Ovary (tissue), 1 donor: ENCODE measurements around the gene SLAIN2.

Experiments used
- EP300 ChIP-seq: sonication (generic); formaldehyde crosslinking; IDR thresholded peaks from one replicate; pipeline ENCODE4 v1.6.1; 2017; ENCODE audit warnings: antibody characterized with exemption
- POLR2A ChIP-seq: fragments of 450-650 bp; IDR thresholded peaks from one replicate; pipeline ENCODE4 v1.6.1; 2017; ENCODE audit warnings: antibody characterized with exemption, mild to moderate bottlenecking, moderate library complexity

DNA sequence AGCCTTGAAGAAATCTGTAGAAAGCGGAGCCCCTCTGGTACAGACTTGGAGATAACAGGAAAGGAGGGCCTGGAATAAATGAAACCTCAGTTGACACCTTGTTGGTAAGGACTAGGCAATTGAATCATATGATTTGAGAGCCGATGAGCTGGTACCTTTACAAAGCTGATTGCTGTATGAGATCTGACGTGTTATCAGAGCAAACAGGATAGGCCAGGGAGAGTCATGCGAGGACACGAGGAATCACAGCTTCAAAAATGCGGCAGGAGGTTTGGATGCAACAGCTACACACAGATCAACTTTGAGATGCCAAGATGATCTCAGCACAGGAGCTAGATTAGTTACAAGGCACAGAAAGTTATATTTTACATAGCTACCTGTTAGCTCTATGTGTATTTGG is 134.4 kb downstream of the SLAIN2 start:
- TF ChIP-seq POLR2A (no peak), EP300 (no peak)
